Adrenal gland (tissue), 12 donors: ENCODE measurements around the gene SULT1A2. TPM values are rescaled to one million over a fixed set of nuclear protein-coding genes. Genes with fewer than 3 reads are reported as not detected.
"Not testable (repeated sequence)": the region's sequence is repeated elsewhere in the genome, so short reads cannot be mapped to it uniquely, and the experiment has no call there.

ENCODE experiments used
- DNase-seq, 7 donors: peaks; one replicate each; pipeline ENCODE4 v3.0.0-alpha.2; 2019 to 2020
- H3K27ac ChIP-seq, 5 donors: fragments of 200-600 bp; sonication (generic) in 4 of 5; 1 replicate in 3 of 5; 2 replicates in 2 of 5; pipeline versions ENCODE4 v1.5.1 to v1.8.0; 2016 to 2020; ENCODE audit warnings: mild to moderate bottlenecking in 1 of 5
- H3K27me3 ChIP-seq: fragments of 200-600 bp; 2 replicates; pipeline ENCODE4 v1.8.0; 2021
- H3K36me3 ChIP-seq, 2 donors: fragments of 200-600 bp; replicated peaks in 1 of 2; 1 replicate in 1 of 2; 2 replicates in 1 of 2; pipeline versions ENCODE4 v1.5.1 to v1.8.0; 2018 to 2022
- H3K4me1 ChIP-seq, 2 donors: fragments of 200-600 bp; replicated peaks in 1 of 2; 1 replicate in 1 of 2; 2 replicates in 1 of 2; pipeline versions ENCODE4 v1.5.1 to v1.8.0; 2018 to 2021
- H3K4me3 ChIP-seq, 4 donors: fragments of 200-600 bp; sonication (generic) in 3 of 4; one replicate each; pipeline ENCODE4 v1.5.1; 2016 to 2018
- H3K9me3 ChIP-seq, 3 donors: fragments of 200-600 bp; sonication (generic) in 1 of 3; replicated peaks in 1 of 3; 1 replicate in 2 of 3; 2 replicates in 1 of 3; pipeline versions ENCODE4 v1.5.1 to v1.8.0; 2016 to 2021
- CTCF ChIP-seq, 6 experiments: fragments of 450-650 bp in 4 of 6; fragments of 200-600 bp in 2 of 6; sonication (generic) in 1 of 6; IDR thresholded peaks; 1 replicate in 5 of 6; 2 replicates in 1 of 6; pipeline versions ENCODE4 v1.5.1 to v1.8.0; 2016 to 2021; ENCODE audit warnings: antibody characterized with exemption in 6 of 6, mild to moderate bottlenecking in 2 of 6, moderate library complexity in 1 of 6
- POLR2A ChIP-seq, 2 donors: fragments of 450-650 bp; IDR thresholded peaks; one replicate each; pipeline ENCODE4 v1.6.1; 2017; ENCODE audit warnings: antibody characterized with exemption in 2 of 2, mild to moderate bottlenecking in 2 of 2, moderate library complexity in 1 of 2
- WGBS, 4 donors: extraction: QIAGEN DNeasy Blood & Tissue Kit in 2 of 4; methylation state at CpG; one replicate each; pipeline versions ENCODE4 v1.1.5 to v1.1.7; 2013 to 2017; 5-methylcytosine and 5-hydroxymethylcytosine counted together
- intact Hi-C, 2 donors: fragments of 100-400 bp; cut with DNase I; formaldehyde crosslinking; loops; one replicate each; pipeline versions ENCODE4 v1.14.1 to v1.15.0; 2022 to 2023
- polyA plus RNA-seq, 3 donors: library from polyadenylated mRNA; stranded (reverse); fragments of 200-250 nt in 2 of 3; fragments of 350-450 nt in 1 of 3; fragmentation: Illumina TruSeq in 1 of 3; extraction: RNeasy Lipid Tissue Mini Kit (QIAGEN cat#74804) in 1 of 3; gene quantifications; one replicate each; pipeline ENCODE4 v1.2.3, GENCODE V29; 2013 to 2014
- total RNA-seq, 9 donors: library from RNA; depleted of rRNA in 4 of 9; stranded (reverse); fragments of >200 nt in 4 of 9; fragments of 120-200 nt in 1 of 9; fragmentation: NEBNext Ultra II Directional in 1 of 9; extraction: Animal tissue kit (Norgen Biotek cat#: 25700) in 1 of 9; gene quantifications; one replicate each; pipeline versions ENCODE4 v1.1.0 to v1.2.4, GENCODE V29; 2013 to 2023
- donor health status: healthy with polysubstance abuse.
- donor health status: Bipolar disorder and iron deficiency.
- donor health status: DM: yes; HTN: yes; CAD: no.
- donor health status: DM: no; HTN: no; CAD: no.
- donor health status: DM: no; HTN: no; CAD: no.
- donor health status: DM: yes; HTN: yes; CAD: no.

SULT1A2 gene
- total and polyA plus RNA-seq, 12 donors: 0.55 to 22.5 (median 2.6) TPM

- 73 to 78% (median 77%) methylated on average over 6 to 9 of the region's 9 CpGs for WGBS, 4 donors
- no peak overlapping the region for H3K4me3 ChIP-seq
- TF ChIP-seq POLR2A (IDR thresholded peaks at IDR 0.05) (no peak), CTCF (IDR thresholded peaks at IDR 0.05) (no peak)
- intact Hi-C loops: no loop called here
- H3K9me3 ChIP-seq: no peaks in the 10 kb centered on the region
- no peaks in the 10 kb centered on the region for H3K27me3 ChIP-seq
- no peaks in the 10 kb centered on the region for H3K36me3 ChIP-seq
- H3K27ac ChIP-seq: no peak overlapping the region
- peaks cover 3 to 4% of the 10 kb centered on the region in 2 donors for H3K4me1 ChIP-seq
- no peak for DNase-seq
These were observed 927 bp upstream of the SULT1A2 start for GRCh38 chr16:28597692-28598261.

GRCh38 chr16:28596115-28596630 is 677 bp downstream of the SULT1A2 start:
- no peak for DNase-seq
- H3K27me3 ChIP-seq: no peaks in the 10 kb centered on the region
- intact Hi-C loops: no loop called here
- 71 to 80% (median 77%) methylated on average over 3 to 8 of the region's 8 CpGs for WGBS, 4 donors
- H3K27ac ChIP-seq: peak overlapping the region in 1 of 5 donors; percentile 29
- TF ChIP-seq POLR2A (IDR thresholded peaks at IDR 0.05): no peak
- TF ChIP-seq CTCF (IDR thresholded peaks at IDR 0.05): no peak
- peaks cover 3 to 4% of the 10 kb centered on the region in 2 donors for H3K4me1 ChIP-seq
- peaks cover 0 to 2% of the 10 kb centered on the region in 2 donors for H3K36me3 ChIP-seq
- no peak overlapping the region for H3K4me3 ChIP-seq
- H3K9me3 ChIP-seq: no peaks in the 10 kb centered on the region

GRCh38 chr16:28595451-28595850 is 1.4 kb downstream of the SULT1A2 start:
- intact Hi-C loops, H3K4me3 ChIP-seq: not testable (repeated sequence)
- 87 to 98% (median 91%) methylated on average over 4 to 6 of the region's 6 CpGs; no CpG with 5 or more reads in 1 of the 4 donors for WGBS, 4 donors

GRCh38 chr16:28592979-28593553 is 3.8 kb downstream of the SULT1A2 start:
- no peak for DNase-seq
- peaks cover 0 to 28% of the 10 kb centered on the region in 2 donors for H3K36me3 ChIP-seq
- no peak overlapping the region for H3K4me3 ChIP-seq
- peaks cover 3 to 4% of the 10 kb centered on the region in 2 donors for H3K4me1 ChIP-seq
- no peaks in the 10 kb centered on the region for H3K9me3 ChIP-seq
- TF ChIP-seq CTCF (IDR thresholded peaks at IDR 0.05) (no peak), POLR2A (IDR thresholded peaks at IDR 0.05) (no peak)
- 86 to 96% (median 88%) methylated on average over 10 to 13 of the region's 13 CpGs for WGBS, 4 donors
- no peaks in the 10 kb centered on the region for H3K27me3 ChIP-seq
- H3K27ac ChIP-seq: no peak overlapping the region
- intact Hi-C loops: no loop called here

More at GRCh38 chr16:28595451-28595850, 1.4 kb downstream of the SULT1A2 start:
- H3K36me3 ChIP-seq, H3K9me3 ChIP-seq, H3K27me3 ChIP-seq, DNase-seq, H3K4me1 ChIP-seq, H3K27ac ChIP-seq: not testable (repeated sequence)
